Keratinocyte (primary cell): ENCODE results near the gene PMIS2.
"Not testable (repeated sequence)": the region's sequence is repeated elsewhere in the genome, so short reads cannot be mapped to it uniquely, and the experiment has no call there.

Experiments
- CTCF ChIP-seq, 3 experiments: IDR thresholded peaks in 1 of 3; conservative IDR thresholded peaks in 1 of 3; optimal IDR thresholded peaks in 1 of 3; 2 replicates in 2 of 3; 3 replicates in 1 of 3; pipeline versions ENCODE3 to v1.5.1; 2011; ENCODE audit warnings: low read length in 3 of 3, mild to moderate bottlenecking in 3 of 3, moderate library complexity in 2 of 3, control low read depth in 1 of 3, inconsistent platforms in 1 of 3; ENCODE audit not compliant: insufficient read depth in 2 of 3; ENCODE audit errors: extremely low read depth in 1 of 3
- EZH2 ChIP-seq: IDR thresholded peaks from one replicate; pipeline ENCODE4 v1.6.1; 2012; ENCODE audit warnings: inconsistent platforms, mild to moderate bottlenecking, low read length, moderate library complexity

GRCh38 chr19:35604436-35604835 is 18.5 kb downstream of the PMIS2 start:
- TF ChIP-seq CTCF (optimal IDR thresholded peaks at IDR 0.05 in 1 of 3, IDR thresholded peaks at IDR 0.05 in 1 of 3, conservative IDR thresholded peaks at IDR 0.05 in 1 of 3; ENCODE audit: extremely low read depth in 1 of 3, insufficient read depth in 2 of 3, low read length in 3 of 3); EZH2: not testable (repeated sequence)
